Skeletal muscle tissue (tissue), 5 donors: ENCODE measurements around the gene PLEKHA5. TPM values are rescaled to one million over a fixed set of nuclear protein-coding genes. Genes with fewer than 3 reads are reported as not detected.

ENCODE experiments used
- H3K27ac ChIP-seq: one replicate; pipeline ENCODE4 v1.7.0; 2013; ENCODE audit warnings: mild to moderate bottlenecking, low read depth, low read length, inconsistent platforms
- H3K27me3 ChIP-seq, 3 donors: one replicate each; pipeline ENCODE4 v1.7.0; 2013; ENCODE audit warnings: low read length in 3 of 3; ENCODE audit not compliant: control insufficient read depth in 3 of 3, insufficient read depth in 3 of 3
- H3K36me3 ChIP-seq, 3 donors: one replicate each; pipeline ENCODE4 v1.7.0; 2013; ENCODE audit warnings: low read length in 3 of 3; ENCODE audit not compliant: control insufficient read depth in 3 of 3, insufficient read depth in 3 of 3
- H3K4me1 ChIP-seq, 3 donors: one replicate each; pipeline ENCODE4 v1.7.0; 2013; ENCODE audit warnings: low read length in 3 of 3, mild to moderate bottlenecking in 3 of 3; ENCODE audit not compliant: control insufficient read depth in 3 of 3, insufficient read depth in 3 of 3
- H3K4me3 ChIP-seq, 3 donors: one replicate each; pipeline ENCODE4 v1.7.0; 2013; ENCODE audit warnings: low read length in 3 of 3
- H3K9ac ChIP-seq, 3 donors: one replicate each; pipeline ENCODE4 v1.7.0; 2013; ENCODE audit warnings: low read length in 3 of 3, mild to moderate bottlenecking in 3 of 3, moderate library complexity in 2 of 3, low read depth in 1 of 3
- H3K9me3 ChIP-seq, 3 donors: one replicate each; pipeline ENCODE4 v1.7.0; 2013; ENCODE audit warnings: low read length in 3 of 3; ENCODE audit not compliant: control insufficient read depth in 3 of 3
- small RNA-seq: library from RNA; depleted of rRNA; stranded (forward); fragments of <200 nt; gene quantifications from one replicate; pipeline ENCODE3, GENCODE V24; 2014
- total RNA-seq: library from RNA; depleted of rRNA; stranded (reverse); fragments of >200 nt; gene quantifications from one replicate; pipeline ENCODE4 v1.2.3, GENCODE V29; 2014
- donor health status: Osteomylitis.

Gene PLEKHA5
- total RNA-seq, 1 donor from 2014 or later, result 25.1 TPM

GRCh38 chr12:19419086-19419485 lies 289.6 kb downstream of the PLEKHA5 start:
- Histone ChIP-seq H3K4me3 (no peak overlapping the region), H3K36me3 (no peaks in the 10 kb centered on the region), H3K9ac (no peak overlapping the region), H3K4me1 (no peaks in the 10 kb centered on the region), H3K27ac (no peak overlapping the region), H3K27me3 (no peaks in the 10 kb centered on the region), H3K9me3 (no peaks in the 10 kb centered on the region)

- no peaks in the 10 kb centered on the region for H3K9me3 ChIP-seq
- no peaks in the 10 kb centered on the region for H3K27me3 ChIP-seq
- H3K4me1 ChIP-seq, result no peaks in the 10 kb centered on the region
- no peak overlapping the region for H3K9ac ChIP-seq
- no peak overlapping the region for H3K4me3 ChIP-seq
- H3K36me3 ChIP-seq, result no peaks in the 10 kb centered on the region
- no peak overlapping the region for H3K27ac ChIP-seq
Observed at GRCh38 chr12:19421503-19422282, 292.2 kb downstream of the PLEKHA5 start.

- Histone ChIP-seq H3K4me1 (no peaks in the 10 kb centered on the region), H3K4me3 (no peak overlapping the region), H3K36me3 (no peaks in the 10 kb centered on the region), H3K27ac (no peak overlapping the region), H3K9me3 (no peaks in the 10 kb centered on the region), H3K27me3 (no peaks in the 10 kb centered on the region), H3K9ac (no peak overlapping the region)
Observed at GRCh38 chr12:19423166-19423930, 293.8 kb downstream of the PLEKHA5 start.

Small RNAs within 50 kb of the gene (small RNA-seq; reads per million reads assigned to genes)
- not detected for gene AC091805.2
- gene RN7SL67P, result not detected
